ENCODE results near the gene OPCML. TPM values are rescaled to one million over a fixed set of nuclear protein-coding genes. Genes with fewer than 3 reads are reported as not detected.

The OPCML gene
- total RNA-seq, 1 experiment from 2014 or later: not detected

GRCh38 chr11:133291780-133292179, 240.5 kb downstream of the OPCML start:
- Histone ChIP-seq H3K27ac (ENCODE audit: low read length) (no peak overlapping the region), H3K79me2 (ENCODE audit: low read length) (no peaks in the 10 kb centered on the region), H3K27me3 (ENCODE audit: low read length) (no peaks in the 10 kb centered on the region), H3K4me3 (ENCODE audit: low read length) (no peak overlapping the region), H2AFZ (ENCODE audit: low read length) (no peak overlapping the region), H4K20me1 (ENCODE audit: low read length) (no peaks in the 10 kb centered on the region), H3K4me2 (ENCODE audit: low read length) (no peak overlapping the region), H3K9me2 (replicated peaks; ENCODE audit: low read length) (no peaks in the 10 kb centered on the region), H3K4me1 (ENCODE audit: insufficient read depth, low read length) (no peaks in the 10 kb centered on the region), H3K9ac (ENCODE audit: low read length) (no peak overlapping the region), H3K36me3 (ENCODE audit: low read depth, low read length) (no peaks in the 10 kb centered on the region), H3K9me3 (ENCODE audit: low read length) (peaks cover 13% of the 10 kb centered on the region; the same call in 1 of the 2 replicates), H3F3A (ENCODE audit: low read length, unreplicated experiment) (no peaks in the 10 kb centered on the region)
- CTCF ChIA-PET: no interaction called here
- POLR2A ChIA-PET (ENCODE audit: unreplicated experiment): no interaction called here
- no TSS peak for BruUV-seq (replicated peaks)
- intact Hi-C loops (cut with micrococcal nuclease): no loop called here
- ATAC-seq (no peak), DNase-seq (no peak)
- TF ChIP-seq EZH2phosphoT487 (IDR thresholded peaks at IDR 0.05; ENCODE audit: borderline replicate concordance, low read length) (no peak), EZH2 (IDR thresholded peaks at IDR 0.05; ENCODE audit: low read length, unreplicated experiment) (no peak), CTCF (conservative IDR thresholded peaks at IDR 0.05; ENCODE audit: low read depth, low read length) (no peak)

GRCh38 chr11:133285359-133285758, 246.9 kb downstream of the OPCML start:
- TF ChIP-seq EZH2 (IDR thresholded peaks at IDR 0.05; ENCODE audit: low read length, unreplicated experiment) (no peak), CTCF (conservative IDR thresholded peaks at IDR 0.05; ENCODE audit: low read depth, low read length) (no peak), EZH2phosphoT487 (IDR thresholded peaks at IDR 0.05; ENCODE audit: borderline replicate concordance, low read length) (no peak)
- H3K9me2 ChIP-seq (replicated peaks; ENCODE audit: low read length): no peaks in the 10 kb centered on the region
- H3K79me2 ChIP-seq (ENCODE audit: low read length): no peaks in the 10 kb centered on the region
- H4K20me1 ChIP-seq (ENCODE audit: low read length): no peaks in the 10 kb centered on the region
- no peak overlapping the region for H2AFZ ChIP-seq (ENCODE audit: low read length)
- no peaks in the 10 kb centered on the region for H3K27me3 ChIP-seq (ENCODE audit: low read length)
- no peak overlapping the region for H3K27ac ChIP-seq (ENCODE audit: low read length)
- H3K9me3 ChIP-seq (ENCODE audit: low read length): peaks cover 12% of the 10 kb centered on the region; the same call in 1 of the 2 replicates
- ChIA-PET POLR2A (ENCODE audit: unreplicated experiment) (no interaction called here), CTCF (no interaction called here)
- DNase-seq (no peak), ATAC-seq (no peak)
- H3K4me1 ChIP-seq (ENCODE audit: insufficient read depth, low read length): no peaks in the 10 kb centered on the region
- intact Hi-C loops (cut with micrococcal nuclease): no loop called here
- H3K36me3 ChIP-seq (ENCODE audit: low read depth, low read length): no peaks in the 10 kb centered on the region
- no peak overlapping the region for H3K4me2 ChIP-seq (ENCODE audit: low read length)
- no peak overlapping the region for H3K4me3 ChIP-seq (ENCODE audit: low read length)
- H3K9ac ChIP-seq (ENCODE audit: low read length): no peak overlapping the region
- no peaks in the 10 kb centered on the region for H3F3A ChIP-seq (ENCODE audit: low read length, unreplicated experiment)
- BruUV-seq (replicated peaks): no TSS peak

- Histone ChIP-seq H3K79me2 (ENCODE audit: low read length) (no peaks in the 10 kb centered on the region), H3K9ac (ENCODE audit: low read length) (no peak overlapping the region), H3K4me2 (ENCODE audit: low read length) (no peak overlapping the region), H3K4me3 (ENCODE audit: low read length) (no peak overlapping the region), H3K27ac (ENCODE audit: low read length) (no peak overlapping the region), H3K4me1 (ENCODE audit: insufficient read depth, low read length) (no peaks in the 10 kb centered on the region), H3K9me3 (ENCODE audit: low read length) (peaks cover 22% of the 10 kb centered on the region), H4K20me1 (ENCODE audit: low read length) (no peaks in the 10 kb centered on the region), H3K9me2 (replicated peaks; ENCODE audit: low read length) (no peaks in the 10 kb centered on the region), H2AFZ (ENCODE audit: low read length) (no peak overlapping the region), H3K36me3 (ENCODE audit: low read depth, low read length) (no peaks in the 10 kb centered on the region), H3F3A (ENCODE audit: low read length, unreplicated experiment) (no peaks in the 10 kb centered on the region), H3K27me3 (ENCODE audit: low read length) (no peaks in the 10 kb centered on the region)
- ChIA-PET POLR2A (ENCODE audit: unreplicated experiment) (no interaction called here), CTCF (no interaction called here)
- intact Hi-C loops (cut with micrococcal nuclease): no loop called here
- BruUV-seq (replicated peaks): no TSS peak
- DNase-seq (no peak), ATAC-seq (no peak)
- no peak for TF ChIP-seq CTCF (conservative IDR thresholded peaks at IDR 0.05; ENCODE audit: low read depth, low read length)
- no peak for TF ChIP-seq EZH2phosphoT487 (IDR thresholded peaks at IDR 0.05; ENCODE audit: borderline replicate concordance, low read length)
- TF ChIP-seq EZH2 (IDR thresholded peaks at IDR 0.05; ENCODE audit: low read length, unreplicated experiment): no peak
Measured at GRCh38 chr11:133284156-133284555, 248.1 kb downstream of the OPCML start.

Data from PC-3 (cell line).